Measurements from ENCODE around the gene NDRG3.
A peak's percentile ranks its signal among the peaks of the same experiment; 100 is the strongest.
"Not testable (repeated sequence)": the region's sequence is repeated elsewhere in the genome, so short reads cannot be mapped to it uniquely, and the experiment has no call there.

NDRG3 gene

DNA sequence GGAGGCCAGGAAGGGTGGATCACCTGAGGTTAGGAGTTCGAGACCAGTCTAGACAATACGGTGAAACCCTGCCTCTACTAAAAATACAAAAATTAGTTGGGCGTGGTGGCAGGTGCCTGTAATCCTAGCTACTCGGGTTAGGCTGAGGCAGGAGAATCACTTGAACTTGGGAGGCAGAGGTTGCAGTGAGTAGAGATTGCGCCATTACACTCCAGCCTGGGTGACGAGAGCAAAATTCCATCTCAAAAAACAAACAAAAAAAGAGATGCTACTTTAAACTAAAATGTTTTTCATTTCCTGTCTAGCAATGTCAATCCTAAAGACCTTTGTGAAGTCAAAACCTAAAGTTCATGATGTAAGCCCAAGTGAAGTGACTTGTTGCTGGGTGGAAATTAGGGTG, 14.8 kb upstream of the NDRG3 start:
- DNase-seq (ENCODE audit: low spot score), result no peak

DNA sequence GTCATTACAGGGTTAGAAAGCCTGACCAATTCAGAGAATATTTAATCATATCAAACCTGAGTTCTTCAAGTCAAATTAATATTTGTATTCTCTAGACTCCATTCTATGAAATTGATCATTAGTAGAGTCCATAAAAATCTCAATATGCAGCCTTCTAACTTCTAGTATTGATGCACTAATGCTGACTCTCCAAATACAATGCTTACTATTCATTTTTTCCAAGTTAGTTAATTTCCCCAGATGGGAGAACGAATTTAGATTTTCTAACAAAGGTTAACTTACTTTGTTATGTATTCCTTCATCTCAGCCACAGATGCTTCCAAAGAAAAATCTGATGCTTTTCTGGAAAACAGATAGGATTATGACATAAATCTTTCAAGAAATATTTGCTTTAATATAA, 12.4 kb upstream of the NDRG3 start:
- no peak for DNase-seq (ENCODE audit: low spot score)

DNA sequence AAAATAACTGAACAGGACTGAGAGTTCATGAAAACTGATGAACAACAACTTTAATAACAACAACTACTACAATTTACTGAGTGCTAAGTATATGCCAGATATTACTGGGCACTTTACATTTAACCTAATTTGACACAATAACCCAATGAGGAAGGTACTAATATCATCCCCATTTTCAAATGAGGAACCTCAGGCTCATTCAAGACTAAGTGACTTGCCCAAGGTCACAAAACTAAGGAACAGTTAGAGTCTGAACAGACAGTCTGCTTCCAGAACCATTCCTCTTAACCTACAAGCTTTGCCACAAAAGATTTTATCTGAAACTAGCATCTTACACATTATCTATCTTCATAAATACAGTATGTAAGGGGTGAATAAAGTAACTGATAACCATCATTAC, 10.6 kb upstream of the NDRG3 start:
- no peak for DNase-seq (ENCODE audit: low spot score)

DNA sequence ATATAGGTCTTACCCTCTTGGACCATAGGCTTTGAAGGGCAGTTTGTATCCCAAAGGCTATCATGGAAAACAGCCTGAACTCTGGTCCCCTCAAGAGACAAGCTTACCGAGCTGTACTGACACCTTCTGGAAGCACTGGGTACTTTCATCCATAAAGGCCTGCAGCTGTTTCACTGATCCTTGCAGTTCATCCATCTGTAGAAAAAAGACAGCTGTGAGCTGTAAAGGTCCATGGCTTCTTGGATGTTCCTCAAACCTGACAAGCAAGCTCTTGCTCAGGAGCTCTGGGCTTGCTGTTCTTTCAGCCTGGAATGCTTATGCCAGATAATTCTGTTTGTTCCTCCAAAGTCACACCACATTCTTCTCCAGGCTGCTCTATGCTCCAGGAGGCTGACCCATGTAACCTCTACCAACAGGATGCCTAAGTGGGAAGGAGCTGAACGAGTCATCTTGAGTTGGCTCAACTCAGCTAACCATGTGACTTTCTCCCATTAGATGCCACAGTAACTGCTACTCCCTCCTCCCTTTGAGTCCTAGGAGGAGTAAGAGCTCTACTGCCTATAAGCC, 8.8 kb upstream of the NDRG3 start:
- DNase-seq (ENCODE audit: low spot score), result peak; percentile 67

DNA sequence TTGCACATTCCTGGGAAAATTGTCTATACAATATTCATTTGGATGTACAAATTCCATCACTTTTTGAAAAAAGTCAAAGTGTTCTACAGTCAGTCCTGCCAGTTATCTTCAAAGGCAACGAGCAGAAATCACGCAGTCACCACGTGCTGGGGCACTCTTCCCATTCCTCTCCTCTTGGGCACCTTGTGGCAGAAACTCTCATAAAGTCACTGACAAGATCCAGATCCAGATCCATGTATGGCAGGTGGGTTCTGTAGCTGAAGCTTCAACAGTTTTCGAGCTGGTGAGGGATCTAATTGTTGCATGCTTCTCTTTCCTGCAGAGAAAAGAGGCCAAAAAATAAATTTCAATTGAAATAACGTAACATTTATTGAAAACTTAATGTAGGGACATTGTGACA, 6.7 kb upstream of the NDRG3 start:
- DNase-seq (ENCODE audit: low spot score), result no peak

DNA sequence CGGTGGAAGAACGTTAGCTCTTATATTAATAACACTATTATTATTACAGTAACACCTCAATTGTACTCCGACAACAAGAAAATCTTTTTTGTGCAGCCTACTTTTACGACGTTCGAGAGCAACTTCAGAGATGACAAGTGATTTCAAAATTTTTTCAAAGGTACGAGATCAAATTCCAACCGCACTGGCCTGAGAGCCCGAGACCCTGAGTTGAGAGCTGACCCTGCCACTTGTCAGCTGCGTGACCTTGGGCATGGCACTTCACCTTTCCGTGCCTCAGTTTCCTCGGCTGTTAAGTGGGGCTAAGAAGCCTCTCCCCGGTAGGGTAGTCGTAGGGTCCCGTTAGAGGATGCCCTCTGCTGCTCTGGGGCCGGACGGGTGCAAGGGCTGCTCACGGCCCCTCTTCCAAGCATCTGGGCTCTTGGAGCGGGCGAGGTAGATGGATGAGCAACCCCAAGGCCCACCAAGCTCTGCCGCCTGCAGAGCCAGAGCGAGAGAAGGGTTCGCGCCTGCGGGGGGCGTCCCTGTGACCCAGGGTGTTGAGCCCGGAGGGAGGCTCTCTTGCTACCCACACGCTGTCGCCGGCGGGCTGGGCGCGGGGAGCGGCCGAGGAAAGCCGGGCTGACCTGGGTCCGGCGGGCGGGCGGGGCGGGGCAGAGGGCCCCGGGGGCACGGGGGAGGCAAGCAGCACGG, 510 bp downstream of the NDRG3 start:
- DNase-seq (ENCODE audit: low spot score), result peak; percentile 19

DNA sequence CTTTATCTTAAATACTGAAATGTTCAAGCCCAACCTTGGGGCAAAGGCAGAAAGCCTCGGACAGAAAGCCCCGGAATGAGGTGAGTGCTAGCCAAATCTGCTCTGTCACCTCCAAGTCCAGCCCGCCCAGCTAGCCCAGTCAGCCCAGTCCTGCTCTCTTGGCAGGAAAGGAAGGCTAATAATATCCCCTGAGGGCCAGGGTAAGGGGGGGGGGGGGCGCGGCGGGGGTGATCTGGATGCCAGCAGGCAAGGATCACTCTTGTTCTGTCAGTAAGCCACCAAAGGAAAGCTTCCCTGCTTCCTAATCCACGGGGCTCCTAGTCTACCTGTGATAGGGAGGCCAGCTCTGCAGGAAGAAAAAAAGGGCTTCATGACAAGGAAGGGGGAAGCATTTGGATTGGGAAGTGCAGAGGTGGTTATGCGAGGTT, 1.1 kb downstream of the NDRG3 start:
- DNase-seq (ENCODE audit: low spot score), result no peak

DNA sequence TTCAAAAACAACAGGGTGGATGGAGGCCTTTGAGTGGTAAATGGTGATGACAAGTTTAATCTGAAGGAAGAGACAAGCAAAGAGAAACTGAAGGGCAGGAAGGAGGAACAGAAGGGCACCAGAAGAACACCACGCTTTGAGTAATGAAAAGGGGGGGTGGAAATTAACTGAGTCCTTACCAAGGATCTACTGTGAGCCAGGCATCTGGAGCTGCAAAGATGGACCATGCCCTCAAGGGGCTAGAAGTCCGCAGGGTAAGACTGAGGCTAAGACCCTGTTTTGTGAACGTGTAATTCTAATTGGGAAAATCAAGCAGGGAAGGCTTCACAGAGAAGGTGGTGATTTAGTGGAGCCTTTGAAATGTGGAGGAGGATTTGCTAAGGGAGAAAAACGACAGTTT, 1.6 kb downstream of the NDRG3 start:
- DNase-seq (ENCODE audit: low spot score), result no peak

DNA sequence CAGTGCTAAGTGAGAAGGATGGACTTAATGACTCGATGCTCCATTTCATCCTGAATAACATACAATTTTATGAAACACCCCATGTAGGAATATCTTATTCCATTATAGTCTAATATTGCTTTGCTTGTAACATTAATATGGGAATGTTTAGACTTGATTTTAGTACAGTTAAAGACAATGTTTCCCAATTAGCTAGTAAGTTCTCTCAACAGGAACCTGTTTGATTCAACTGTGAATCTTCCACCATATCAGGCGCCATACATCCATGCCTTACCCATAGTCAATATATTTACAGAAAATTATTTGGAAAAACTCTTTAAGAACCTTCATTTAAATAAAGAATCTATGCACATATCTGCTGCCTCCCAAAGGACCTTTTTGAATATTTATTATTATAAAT, 3.3 kb downstream of the NDRG3 start:
- no peak for DNase-seq (ENCODE audit: low spot score)

DNA sequence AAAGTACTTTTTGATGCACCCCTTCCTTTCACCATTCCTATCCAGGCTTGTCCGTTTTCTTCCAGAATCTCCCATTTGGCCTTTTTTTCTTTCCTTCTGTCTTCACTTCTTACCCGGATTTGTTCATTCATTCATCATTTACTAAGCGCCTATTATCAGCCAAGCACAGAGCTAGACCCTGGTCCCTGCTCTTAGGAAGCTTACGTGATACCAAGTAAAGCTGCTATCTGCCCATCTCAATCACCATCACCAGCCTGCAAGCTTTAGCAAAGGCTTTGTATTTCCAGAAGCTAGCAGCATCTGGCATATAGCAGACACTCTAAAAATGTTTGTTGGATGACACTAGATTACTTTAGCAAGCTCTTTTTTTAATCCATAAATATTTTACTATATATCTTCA, 4.8 kb downstream of the NDRG3 start:
- DNase-seq (ENCODE audit: low spot score), result no peak

DNA sequence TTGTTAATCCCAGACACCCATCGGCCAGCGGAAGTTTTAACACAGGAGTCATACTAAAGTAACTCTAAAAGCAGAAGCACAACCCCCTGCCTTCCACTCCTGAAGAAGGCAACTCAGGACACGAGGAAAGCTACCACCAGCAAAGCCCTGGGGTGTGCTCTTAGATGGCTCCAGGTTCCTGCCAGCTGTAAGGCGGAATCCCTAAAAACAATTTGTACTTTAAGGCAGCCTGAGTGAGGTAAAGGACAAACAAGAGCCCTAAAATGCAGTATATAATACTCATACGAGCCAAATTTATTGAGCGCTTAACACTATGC, 8.7 kb downstream of the NDRG3 start:
- no peak for DNase-seq (ENCODE audit: low spot score)

DNA sequence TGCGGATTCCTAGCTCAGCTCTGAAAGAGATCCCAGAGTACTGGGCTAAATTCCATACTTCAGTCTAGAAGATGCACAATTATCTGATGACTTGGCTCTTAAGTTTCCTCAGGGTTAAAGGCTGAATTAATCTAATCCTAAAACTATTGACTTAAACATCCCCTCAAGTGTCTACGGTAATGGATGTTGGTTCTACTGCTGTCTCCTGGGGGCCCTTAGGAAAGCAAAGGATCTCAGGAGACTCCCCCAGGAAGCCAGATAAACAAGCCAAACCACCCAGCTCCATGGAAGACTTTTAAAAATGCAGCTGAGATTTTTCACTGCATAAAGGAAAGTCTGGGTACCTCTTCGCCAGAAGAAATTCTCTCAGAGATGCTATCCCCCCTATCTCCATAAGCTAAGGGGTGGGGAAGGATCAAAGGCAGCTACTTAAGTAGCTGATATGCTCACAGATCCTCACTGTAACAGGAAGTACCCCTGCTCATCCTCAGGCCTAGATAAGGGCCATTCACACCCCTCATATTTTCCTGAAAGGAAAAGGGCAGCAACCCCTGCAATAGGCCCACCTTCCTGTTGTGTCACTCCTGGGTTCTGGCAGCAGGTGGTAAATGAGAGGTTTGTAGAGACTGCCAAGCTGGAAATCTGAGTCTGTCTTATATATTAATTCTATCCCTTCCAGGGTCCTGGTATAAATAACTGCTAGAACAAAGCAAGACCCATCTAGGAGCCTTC, 9.3 kb downstream of the NDRG3 start:
- no peak for DNase-seq (ENCODE audit: low spot score)

DNA sequence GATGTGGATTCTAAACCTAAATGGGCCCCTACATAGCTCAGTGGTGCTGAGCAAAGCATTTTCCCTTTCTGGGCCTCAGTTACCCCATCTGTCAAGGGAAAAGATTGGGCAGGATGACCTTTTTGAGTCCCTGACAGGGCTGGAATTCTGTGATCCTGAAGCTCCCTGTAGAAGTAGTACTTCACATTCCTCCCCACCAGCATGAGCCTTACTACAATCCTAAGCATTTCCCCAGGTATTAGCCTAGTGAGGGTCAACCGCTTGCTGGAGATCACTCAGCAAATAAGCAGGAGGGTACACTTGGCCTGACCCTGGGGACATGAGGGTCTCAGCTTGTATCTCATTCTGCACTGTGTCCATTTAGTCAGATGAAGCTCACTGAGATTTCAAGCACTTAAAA, 13.4 kb downstream of the NDRG3 start:
- DNase-seq (ENCODE audit: low spot score), result no peak

DNA sequence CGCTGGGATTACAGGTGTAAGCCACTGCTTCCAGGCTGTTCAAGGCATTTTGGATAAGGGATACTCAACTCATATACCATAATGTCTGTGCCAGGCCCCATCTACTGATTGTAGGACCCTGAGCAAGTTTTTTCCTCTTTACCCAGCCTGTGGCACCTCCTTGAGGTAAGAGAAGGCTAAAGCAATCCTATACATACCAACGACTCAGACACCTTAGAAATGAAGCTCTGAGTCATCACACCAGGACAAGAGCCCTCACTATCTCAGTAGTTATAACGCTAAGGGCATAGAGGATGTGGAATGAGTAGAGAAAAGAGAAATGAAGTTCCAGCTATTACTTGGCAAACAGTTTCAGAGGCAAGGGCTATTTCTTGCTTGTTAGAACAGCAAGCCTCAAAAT, 16.9 kb downstream of the NDRG3 start:
- DNase-seq (ENCODE audit: low spot score), result no peak

DNA sequence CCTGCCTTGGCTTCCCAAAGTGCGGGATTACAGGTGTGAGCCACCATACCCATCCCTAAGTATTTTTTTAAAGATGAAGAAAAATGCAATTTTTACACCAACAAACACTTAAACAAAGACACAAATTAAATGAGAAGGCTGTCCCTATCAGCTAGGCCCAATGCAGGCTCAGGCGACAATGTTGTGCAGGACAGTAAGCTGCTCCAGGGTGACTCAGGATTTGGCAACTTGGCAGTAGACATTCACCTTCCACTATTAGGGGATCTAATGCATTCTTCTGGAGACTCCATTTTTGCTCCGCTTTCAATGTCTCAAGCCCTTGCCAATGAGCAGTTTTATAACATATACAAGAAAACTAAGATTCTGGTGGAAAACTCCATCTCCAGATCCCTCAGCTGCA, 19.7 kb downstream of the NDRG3 start:
- no peak for DNase-seq (ENCODE audit: low spot score)

DNA sequence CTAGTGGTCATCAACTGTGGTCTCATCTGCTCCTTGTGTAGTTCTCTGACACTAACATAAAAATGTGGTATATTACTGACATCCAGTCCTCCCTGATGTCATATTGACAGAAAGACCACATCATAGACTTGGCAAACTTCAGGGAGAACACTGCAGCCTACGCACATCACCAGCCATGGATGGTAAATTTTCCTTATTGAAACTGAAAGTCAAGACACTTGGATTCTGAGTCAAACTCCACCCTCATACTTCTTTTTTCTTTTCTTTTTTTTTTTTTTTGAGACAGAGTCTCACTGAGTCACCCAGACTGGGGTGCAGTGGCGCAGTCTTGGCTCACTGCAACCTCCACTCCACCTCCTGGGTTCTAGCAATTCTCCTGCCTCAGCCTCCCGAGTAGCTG, 25.4 kb downstream of the NDRG3 start:
- no peak for DNase-seq (ENCODE audit: low spot score)

DNA sequence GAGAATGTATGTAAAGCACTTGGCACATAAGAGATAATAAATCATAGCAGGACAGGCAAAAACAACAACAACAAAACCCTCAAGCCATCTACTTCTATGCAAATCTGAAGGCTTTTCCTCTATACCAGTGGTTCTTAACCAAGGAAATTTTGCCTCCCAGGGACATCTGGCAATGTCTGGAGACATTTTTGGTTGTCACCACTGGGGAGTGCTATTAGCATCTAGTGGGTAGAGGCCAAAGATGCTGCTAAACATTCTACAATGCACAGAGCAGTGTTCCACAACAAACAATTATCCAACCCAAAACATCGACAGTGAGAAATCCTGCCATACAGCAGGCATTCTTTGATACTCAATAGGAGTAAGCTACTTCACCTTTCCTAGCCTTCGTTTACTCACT, 28.2 kb downstream of the NDRG3 start:
- DNase-seq (ENCODE audit: low spot score), result peak; percentile 27

DNA sequence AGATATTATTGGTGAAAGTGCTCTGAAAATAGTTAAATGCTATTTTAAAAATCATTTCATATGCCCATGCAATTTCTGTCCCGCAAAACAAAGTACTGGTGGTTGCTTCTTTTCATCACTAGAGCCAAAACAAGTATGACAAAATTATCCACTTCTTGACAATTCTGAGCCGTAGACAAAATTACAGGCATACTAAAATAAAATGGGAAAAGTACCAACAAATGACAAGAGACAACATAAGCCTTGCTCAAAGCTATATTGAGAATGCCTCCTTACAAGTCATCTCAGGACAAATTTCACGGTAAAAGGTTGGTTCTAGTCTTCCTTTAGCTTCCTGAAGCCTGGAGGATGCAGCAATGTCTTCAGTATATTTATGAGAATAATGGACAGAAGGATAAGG, 28.9 kb downstream of the NDRG3 start:
- no peak for DNase-seq (ENCODE audit: low spot score)

DNA sequence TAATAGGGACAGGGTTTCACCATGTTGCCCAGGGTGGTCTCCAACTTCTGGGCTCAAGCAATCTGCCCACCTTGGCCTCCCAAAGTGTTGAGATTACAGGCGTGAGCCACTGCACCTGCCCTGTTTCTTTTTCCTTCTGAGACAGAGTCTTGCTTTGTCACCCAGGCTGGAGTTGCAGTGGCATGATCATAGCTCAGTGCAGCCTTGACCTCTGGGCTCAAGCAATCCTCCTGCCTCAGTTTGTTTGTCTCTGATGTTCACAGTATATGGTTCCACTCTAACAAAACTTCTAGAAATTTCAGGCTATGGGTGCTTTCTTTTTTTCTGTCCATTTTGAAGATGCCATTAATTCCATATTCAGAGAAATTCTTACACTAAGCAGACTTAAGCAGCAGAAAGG, 33.1 kb downstream of the NDRG3 start:
- no peak for DNase-seq (ENCODE audit: low spot score)

DNA sequence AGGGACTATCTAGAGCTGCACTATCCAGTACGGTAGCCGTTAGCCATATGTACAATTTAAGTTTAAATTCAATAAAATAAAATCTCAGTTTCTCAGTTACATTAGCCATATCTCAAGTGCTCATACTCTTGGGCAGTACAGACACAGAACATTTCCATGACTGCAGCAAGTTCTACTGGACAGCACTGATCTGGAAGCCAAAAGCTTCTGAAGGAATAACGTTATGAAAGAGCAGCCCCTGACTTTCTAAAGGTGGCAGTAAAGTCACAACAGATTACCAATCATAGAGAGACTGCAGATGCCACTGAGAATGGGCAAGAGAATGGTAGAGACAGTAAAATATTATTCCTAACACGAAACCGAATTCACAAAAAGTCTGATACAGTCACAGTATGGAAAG, 36.8 kb downstream of the NDRG3 start:
- no peak for DNase-seq (ENCODE audit: low spot score)

DNA sequence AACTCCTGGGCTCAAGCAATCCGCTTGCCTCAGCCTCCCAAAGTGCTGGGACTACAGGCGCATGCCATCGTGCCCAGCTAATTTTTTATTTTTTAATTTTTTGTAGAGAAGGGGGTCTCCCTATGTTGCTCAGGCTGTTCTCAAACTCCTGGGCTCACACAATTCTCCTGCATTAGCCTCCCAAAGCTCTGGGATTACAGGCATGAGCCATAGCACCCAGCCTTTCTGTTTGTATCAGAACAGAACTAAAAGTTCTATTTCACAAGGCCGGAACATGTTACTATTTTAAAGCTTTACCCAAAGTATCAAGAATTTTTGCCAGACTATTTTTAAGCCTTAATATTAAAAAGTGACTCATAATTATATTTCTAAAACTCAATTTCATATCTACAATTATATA, 42.4 kb downstream of the NDRG3 start:
- DNase-seq (ENCODE audit: low spot score), result no peak

DNA sequence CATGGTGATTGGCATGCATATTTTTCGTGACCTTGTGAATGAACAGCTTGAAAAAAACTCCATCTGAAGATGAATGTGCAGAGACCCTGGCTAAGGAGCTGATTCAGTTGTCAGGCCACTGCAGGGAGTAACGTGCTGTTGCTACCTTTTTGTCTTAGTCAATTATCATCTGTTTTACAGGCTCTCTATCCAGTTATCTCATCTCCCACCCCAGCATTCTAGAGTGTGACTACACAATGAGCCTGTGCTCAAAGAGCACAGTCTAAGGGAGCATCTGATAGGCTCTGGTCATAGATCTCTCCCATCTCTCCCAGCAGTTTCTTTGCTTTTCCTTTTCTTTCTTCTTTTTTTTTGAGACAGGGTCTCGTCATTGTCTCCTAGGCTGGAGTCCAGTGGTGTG, 45.5 kb downstream of the NDRG3 start:
- DNase-seq (ENCODE audit: low spot score), result no peak

DNA sequence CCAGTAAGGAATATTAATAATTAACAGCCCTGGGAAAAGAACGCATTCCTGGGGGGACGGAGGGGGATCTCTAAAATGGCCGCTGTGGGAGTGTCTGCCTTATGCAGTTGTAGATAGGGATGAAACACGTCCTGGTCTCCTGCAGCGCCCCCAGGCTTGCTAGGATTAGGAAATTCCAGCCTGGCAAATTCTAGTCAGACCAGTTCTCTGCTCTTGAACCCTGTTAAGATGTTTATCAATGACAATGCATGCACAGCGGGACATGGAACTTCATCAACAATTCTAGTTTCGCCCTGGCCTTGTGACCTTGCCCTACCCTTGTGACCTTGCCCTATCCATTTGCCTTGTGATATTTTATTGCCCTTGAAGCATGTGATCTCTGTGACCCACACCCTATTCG, 50.4 kb downstream of the NDRG3 start:
- not testable (repeated sequence) for DNase-seq (ENCODE audit: low spot score)

DNA sequence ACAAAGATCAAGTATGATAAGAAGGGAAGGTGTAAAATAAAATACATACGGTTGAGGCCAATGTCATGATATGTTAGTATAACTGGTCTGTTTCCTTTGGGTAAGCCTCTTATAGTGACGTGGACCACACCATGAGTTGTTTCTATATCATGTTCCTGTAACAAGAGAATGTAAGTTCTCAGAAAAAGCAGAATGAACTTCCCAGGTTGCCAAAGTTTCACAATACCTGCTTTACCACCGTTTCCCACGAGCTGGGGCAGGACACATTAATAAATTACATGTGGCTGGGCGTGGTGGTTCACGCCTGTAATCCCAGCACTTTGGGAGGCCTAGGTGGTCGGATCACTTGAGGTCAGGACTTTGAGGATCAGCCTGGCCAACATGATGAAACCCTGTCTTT, 57.3 kb downstream of the NDRG3 start:
- DNase-seq (ENCODE audit: low spot score), result no peak
